ENCODE measurements around the gene CATSPERD. TPM values are rescaled to one million over a fixed set of nuclear protein-coding genes. Genes with fewer than 3 reads are reported as not detected.
A peak's percentile ranks its signal among the peaks of the same experiment; 100 is the strongest.

The CATSPERD gene
- polyA plus RNA-seq, 1 donor (not counting 4 experiments of a cell fraction or from before 2014, with no cell fraction given), result not detected

DNA sequence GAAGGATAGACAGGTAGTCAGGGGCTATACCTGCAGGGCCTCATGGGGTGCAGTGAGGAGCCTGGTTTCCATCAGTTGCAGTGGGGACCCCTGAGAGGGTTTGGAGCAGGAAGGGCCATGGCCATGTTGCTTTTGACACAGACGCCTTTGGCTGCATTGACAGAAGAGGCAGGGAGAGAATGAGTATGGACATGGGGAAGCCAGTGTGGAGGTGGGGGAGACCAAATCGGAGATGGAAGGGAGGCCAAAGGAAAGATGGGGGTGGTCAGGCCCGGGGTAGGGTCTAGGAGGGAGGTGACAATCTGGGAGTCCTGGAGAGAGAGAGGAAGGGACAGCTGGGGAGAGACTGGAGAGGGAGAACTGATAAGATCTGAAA lies 38.3 kb upstream of the CATSPERD start:
- peaks cover 10% of the 10 kb centered on the region for H3K79me2 ChIP-seq (ENCODE audit: control insufficient read depth, insufficient read depth, low read length)
- H3K36me3 ChIP-seq (ENCODE audit: control insufficient read depth in 2 of 2, extremely low read depth in 1 of 2, insufficient read depth in 2 of 2, low read length in 2 of 2), result peaks cover 6 to 8% of the 10 kb centered on the region in 2 experiments
- no peaks in the 10 kb centered on the region for H3K27me3 ChIP-seq (ENCODE audit: control insufficient read depth, extremely low read depth, insufficient read depth, low read length)
- H3K27ac ChIP-seq (ENCODE audit: control insufficient read depth, insufficient read depth, low read length), result no peak overlapping the region
- TF ChIP-seq, protein P1, sequence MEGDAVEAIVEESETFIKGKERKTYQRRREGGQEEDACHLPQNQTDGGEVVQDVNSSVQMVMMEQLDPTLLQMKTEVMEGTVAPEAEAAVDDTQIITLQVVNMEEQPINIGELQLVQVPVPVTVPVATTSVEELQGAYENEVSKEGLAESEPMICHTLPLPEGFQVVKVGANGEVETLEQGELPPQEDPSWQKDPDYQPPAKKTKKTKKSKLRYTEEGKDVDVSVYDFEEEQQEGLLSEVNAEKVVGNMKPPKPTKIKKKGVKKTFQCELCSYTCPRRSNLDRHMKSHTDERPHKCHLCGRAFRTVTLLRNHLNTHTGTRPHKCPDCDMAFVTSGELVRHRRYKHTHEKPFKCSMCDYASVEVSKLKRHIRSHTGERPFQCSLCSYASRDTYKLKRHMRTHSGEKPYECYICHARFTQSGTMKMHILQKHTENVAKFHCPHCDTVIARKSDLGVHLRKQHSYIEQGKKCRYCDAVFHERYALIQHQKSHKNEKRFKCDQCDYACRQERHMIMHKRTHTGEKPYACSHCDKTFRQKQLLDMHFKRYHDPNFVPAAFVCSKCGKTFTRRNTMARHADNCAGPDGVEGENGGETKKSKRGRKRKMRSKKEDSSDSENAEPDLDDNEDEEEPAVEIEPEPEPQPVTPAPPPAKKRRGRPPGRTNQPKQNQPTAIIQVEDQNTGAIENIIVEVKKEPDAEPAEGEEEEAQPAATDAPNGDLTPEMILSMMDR (optimal IDR thresholded peaks at IDR 0.05 in 1 of 3, IDR thresholded peaks at IDR 0.05 in 1 of 3, conservative IDR thresholded peaks at IDR 0.05 in 1 of 3; ENCODE audit: extremely low read depth in 1 of 3, insufficient read depth in 2 of 3, low read length in 3 of 3), result no peak
- no peak for TF ChIP-seq EZH2 (IDR thresholded peaks at IDR 0.05; ENCODE audit: low read length)
- no peaks in the 10 kb centered on the region for H4K20me1 ChIP-seq (ENCODE audit: control insufficient read depth, extremely low read depth, insufficient read depth, low read length)
- H3K9ac ChIP-seq (ENCODE audit: control insufficient read depth, extremely low read depth, insufficient read depth, low read length), result no peak overlapping the region
- dilution Hi-C loops (cut with MboI; ENCODE audit: extremely low pct_ligation_motif_present, low sequenced_read_pairs), result no loop called here
- no peaks in the 10 kb centered on the region for H3K9me3 ChIP-seq (ENCODE audit: control insufficient read depth, low read depth, low read length)
- no peak overlapping the region for H3K4me2 ChIP-seq (ENCODE audit: control insufficient read depth, extremely low read depth, insufficient read depth, low read depth, low read length)
- no peak for FAIRE-seq
- H3K9me1 ChIP-seq (ENCODE audit: control insufficient read depth, extremely low read depth, insufficient read depth, low read length), result no peaks in the 10 kb centered on the region
- no peak overlapping the region for H3K4me3 ChIP-seq (ENCODE audit: control insufficient read depth in 2 of 3, extremely low read depth in 1 of 3, insufficient read depth in 2 of 3, low read depth in 1 of 3, low read length in 3 of 3)
- DNase-seq (ENCODE audit: low read depth, low spot score), result no peak
- no peak overlapping the region for H2AFZ ChIP-seq (ENCODE audit: control insufficient read depth, low read length)
- H3K4me1 ChIP-seq (ENCODE audit: control insufficient read depth, extremely low read depth, insufficient read depth, low read length), result peaks cover 18% of the 10 kb centered on the region

DNA sequence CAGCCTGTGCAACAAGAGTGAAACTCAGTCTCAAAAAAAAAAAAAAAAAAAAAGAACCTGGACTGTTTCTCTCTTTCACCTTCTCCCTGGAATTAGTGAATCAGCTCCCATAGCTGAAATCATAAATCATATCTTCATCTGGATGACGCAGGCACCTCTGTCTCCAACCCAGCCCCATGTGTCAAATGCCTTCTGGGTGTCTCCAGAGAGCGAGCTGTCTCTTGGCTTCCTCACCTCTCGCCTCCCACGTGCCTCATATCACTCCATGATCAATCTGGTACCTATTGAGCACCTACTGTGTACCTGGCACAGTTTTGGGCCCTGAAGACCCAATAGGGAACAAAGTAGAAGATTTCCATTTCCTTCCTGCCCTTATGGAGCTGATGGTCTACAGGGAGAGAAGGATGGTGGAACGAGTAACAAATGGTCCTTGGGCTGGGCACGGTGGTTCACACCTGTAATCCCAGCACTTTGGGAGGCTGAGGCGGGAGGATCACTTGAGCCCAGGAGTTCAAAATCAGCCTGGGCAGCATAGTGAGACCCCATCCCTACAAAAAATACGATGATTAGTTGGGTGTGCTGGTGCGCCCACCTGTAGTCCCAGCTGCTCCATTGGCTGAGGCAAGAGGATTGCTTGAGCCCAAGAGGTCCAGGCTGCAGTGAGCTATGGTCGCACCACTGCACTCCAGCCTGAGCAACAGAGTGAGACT lies 37.1 kb upstream of the CATSPERD start:
- no peak overlapping the region for H3K4me3 ChIP-seq (ENCODE audit: control insufficient read depth in 2 of 3, extremely low read depth in 1 of 3, insufficient read depth in 2 of 3, low read depth in 1 of 3, low read length in 3 of 3)
- H3K9me3 ChIP-seq (ENCODE audit: control insufficient read depth, low read depth, low read length), result no peaks in the 10 kb centered on the region
- TF ChIP-seq, protein P1 (optimal IDR thresholded peaks at IDR 0.05 in 1 of 3, IDR thresholded peaks at IDR 0.05 in 1 of 3, conservative IDR thresholded peaks at IDR 0.05 in 1 of 3; ENCODE audit: extremely low read depth in 1 of 3, insufficient read depth in 2 of 3, low read length in 3 of 3), result no peak
- no peak for TF ChIP-seq EZH2 (IDR thresholded peaks at IDR 0.05; ENCODE audit: low read length)
- peaks cover under 1 to 1% of the 10 kb centered on the region in 2 experiments for H3K36me3 ChIP-seq (ENCODE audit: control insufficient read depth in 2 of 2, extremely low read depth in 1 of 2, insufficient read depth in 2 of 2, low read length in 2 of 2)
- H3K4me1 ChIP-seq (ENCODE audit: control insufficient read depth, extremely low read depth, insufficient read depth, low read length), result peaks cover 18% of the 10 kb centered on the region
- peaks cover 10% of the 10 kb centered on the region for H3K79me2 ChIP-seq (ENCODE audit: control insufficient read depth, insufficient read depth, low read length)
- no peak overlapping the region for H3K4me2 ChIP-seq (ENCODE audit: control insufficient read depth, extremely low read depth, insufficient read depth, low read depth, low read length)
- H2AFZ ChIP-seq (ENCODE audit: control insufficient read depth, low read length), result no peak overlapping the region
- H3K27ac ChIP-seq (ENCODE audit: control insufficient read depth, insufficient read depth, low read length), result no peak overlapping the region
- no peaks in the 10 kb centered on the region for H3K9me1 ChIP-seq (ENCODE audit: control insufficient read depth, extremely low read depth, insufficient read depth, low read length)
- DNase-seq (ENCODE audit: low read depth, low spot score) (no peak), FAIRE-seq (peak; percentile 9)
- dilution Hi-C loops (cut with MboI; ENCODE audit: extremely low pct_ligation_motif_present, low sequenced_read_pairs), result no loop called here
- H3K9ac ChIP-seq (ENCODE audit: control insufficient read depth, extremely low read depth, insufficient read depth, low read length), result no peak overlapping the region
- no peaks in the 10 kb centered on the region for H3K27me3 ChIP-seq (ENCODE audit: control insufficient read depth, extremely low read depth, insufficient read depth, low read length)
- H4K20me1 ChIP-seq (ENCODE audit: control insufficient read depth, extremely low read depth, insufficient read depth, low read length), result no peaks in the 10 kb centered on the region
